HL-60 (cell line): ENCODE data around the gene AEBP2.

Experiments used
- CTCF ChIP-seq: IDR thresholded peaks from one replicate; pipeline ENCODE4 v1.5.1; 2011; ENCODE audit warnings: low read length, control low read depth, inconsistent platforms; ENCODE audit not compliant: insufficient read depth
- GABPA ChIP-seq: IDR thresholded peaks from 2 replicates; pipeline ENCODE4 v1.6.1; 2012; ENCODE audit warnings: low read depth
- POLR2AphosphoS5 ChIP-seq: IDR thresholded peaks from 2 replicates; pipeline ENCODE4 v1.6.1; 2012; ENCODE audit warnings: low read depth

- TF ChIP-seq POLR2AphosphoS5 (no peak), CTCF (no peak), GABPA (no peak)
Observed at GRCh38 chr12:19453961-19454360, 14.7 kb downstream of the AEBP2 start.
